LoVo (cell line): ENCODE data around the gene MND1.
"Not testable (repeated sequence)": the region's sequence is repeated elsewhere in the genome, so short reads cannot be mapped to it uniquely, and the experiment has no call there.

Source experiments
- DNase-seq: peaks from one replicate; pipeline ENCODE4 v3.0.0-alpha.2; 2016; ENCODE audit warnings: low spot score

The MND1 gene

DNA sequence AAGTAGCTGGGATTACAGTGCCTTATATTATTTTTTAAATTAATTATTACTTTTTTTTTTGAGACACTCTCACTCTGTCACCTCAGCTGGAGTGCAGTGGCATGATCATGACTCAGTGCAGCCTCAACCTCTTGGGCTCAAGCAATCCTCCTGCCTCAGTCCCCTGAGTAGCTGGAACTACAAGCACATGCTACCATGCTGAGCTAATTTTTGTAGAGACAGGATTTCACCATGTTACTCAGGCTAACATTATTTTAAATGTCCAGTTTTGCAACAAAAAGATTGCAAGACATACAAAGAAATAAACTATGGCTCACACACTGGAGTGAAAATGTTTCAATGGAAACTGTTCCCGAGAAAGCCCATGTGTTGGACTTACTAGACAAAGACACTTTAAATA, 59.2 kb downstream of the MND1 start:
- DNase-seq, result no peak

DNA sequence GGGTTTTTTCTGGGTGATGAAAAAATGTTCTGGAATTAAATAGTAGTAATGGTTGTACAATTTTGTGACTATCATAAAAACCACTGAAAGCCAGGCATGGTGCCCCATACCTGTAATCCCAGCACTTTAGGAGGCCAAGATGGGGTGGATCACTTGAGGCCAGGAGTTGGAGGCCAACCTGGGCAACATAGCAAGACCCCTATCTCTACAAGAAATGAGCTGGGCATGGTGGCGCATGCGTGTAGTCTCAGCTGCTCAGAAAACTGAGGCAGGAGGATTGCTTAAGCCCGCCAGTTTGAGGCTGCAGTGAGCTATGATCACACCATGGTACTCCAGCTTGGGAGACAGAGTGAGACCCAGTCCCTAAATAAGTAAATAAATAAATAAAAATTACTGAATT, 63.4 kb downstream of the MND1 start:
- no peak for DNase-seq

GRCh38 chr4:153408932-153409331, 64.4 kb downstream of the MND1 start:
- DNase-seq, result no peak

- no peak for DNase-seq
These were observed 64.9 kb downstream of the MND1 start for GRCh38 chr4:153409412-153409811.

DNA sequence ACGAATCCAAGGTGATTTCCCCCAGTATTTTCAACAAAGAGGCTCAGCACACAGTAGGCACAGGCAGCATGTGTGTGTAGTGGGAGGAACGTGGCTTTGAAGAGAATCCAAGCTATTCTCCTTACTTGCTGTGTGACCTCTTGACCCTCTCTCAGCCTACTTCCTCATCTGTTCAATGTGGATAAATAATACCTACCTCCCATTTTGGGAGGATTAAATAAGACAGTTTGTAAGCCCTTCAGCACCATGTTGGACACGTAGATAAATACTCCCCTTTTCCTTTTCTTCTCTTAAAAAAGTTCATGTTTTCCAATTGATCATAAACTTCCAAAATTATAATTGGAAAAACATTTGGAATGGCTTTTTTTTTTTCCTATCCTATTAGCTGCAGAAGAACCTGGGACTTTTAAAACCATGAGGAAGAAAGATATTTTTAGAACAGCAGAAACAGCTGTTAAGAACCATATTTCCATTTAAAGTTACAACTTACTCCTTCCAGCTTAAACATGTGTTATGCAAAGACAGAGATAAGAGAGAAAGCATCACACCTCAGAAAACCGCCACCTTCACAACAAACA, 65.5 kb downstream of the MND1 start:
- no peak for DNase-seq

- no peak for DNase-seq
These were observed 69.4 kb downstream of the MND1 start for GRCh38 chr4:153413842-153414241.

DNA sequence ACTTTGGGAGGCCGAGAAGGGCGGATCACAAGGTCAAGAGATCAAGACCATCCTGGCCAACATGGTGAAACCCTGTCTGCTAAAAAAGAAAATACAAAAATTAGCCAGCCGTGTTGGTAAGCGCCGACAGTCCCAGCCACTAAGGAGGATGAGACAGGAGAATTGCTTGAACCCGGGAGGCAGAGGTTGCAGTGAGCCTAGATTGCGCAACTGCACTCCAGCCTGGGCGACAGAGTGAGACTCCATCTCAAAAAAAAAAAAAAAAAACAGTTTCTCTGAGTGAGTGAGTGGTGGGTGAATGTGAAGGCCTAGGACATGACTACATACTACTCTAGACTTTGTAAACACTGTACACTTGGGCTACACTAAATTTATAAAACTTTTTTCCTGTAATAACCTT, 72.0 kb downstream of the MND1 start:
- not testable (repeated sequence) for DNase-seq

- no peak for DNase-seq
These were observed 73.6 kb downstream of the MND1 start for GRCh38 chr4:153418121-153418520.

- no peak for DNase-seq
These were observed 74.1 kb downstream of the MND1 start for GRCh38 chr4:153418558-153418957.

DNA sequence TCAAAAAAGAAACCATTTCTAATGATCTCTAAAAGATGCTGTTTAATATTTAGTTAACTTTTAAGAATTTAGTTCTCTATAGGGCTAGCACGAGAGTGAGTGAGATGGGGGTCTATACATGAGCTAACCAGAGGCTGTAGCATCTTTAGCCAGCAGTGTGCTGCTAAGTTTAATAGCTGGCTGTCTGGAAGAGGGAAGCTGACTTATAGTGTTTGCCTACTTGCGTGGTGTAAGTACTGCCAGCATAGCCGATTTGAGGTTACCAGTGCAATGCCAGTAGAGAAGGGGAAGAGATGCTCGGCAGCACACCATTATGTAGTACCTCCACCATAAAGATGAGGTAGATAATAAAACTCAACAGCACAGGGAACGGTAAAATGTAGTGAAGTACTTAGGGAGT, 74.5 kb downstream of the MND1 start:
- no peak for DNase-seq

DNA sequence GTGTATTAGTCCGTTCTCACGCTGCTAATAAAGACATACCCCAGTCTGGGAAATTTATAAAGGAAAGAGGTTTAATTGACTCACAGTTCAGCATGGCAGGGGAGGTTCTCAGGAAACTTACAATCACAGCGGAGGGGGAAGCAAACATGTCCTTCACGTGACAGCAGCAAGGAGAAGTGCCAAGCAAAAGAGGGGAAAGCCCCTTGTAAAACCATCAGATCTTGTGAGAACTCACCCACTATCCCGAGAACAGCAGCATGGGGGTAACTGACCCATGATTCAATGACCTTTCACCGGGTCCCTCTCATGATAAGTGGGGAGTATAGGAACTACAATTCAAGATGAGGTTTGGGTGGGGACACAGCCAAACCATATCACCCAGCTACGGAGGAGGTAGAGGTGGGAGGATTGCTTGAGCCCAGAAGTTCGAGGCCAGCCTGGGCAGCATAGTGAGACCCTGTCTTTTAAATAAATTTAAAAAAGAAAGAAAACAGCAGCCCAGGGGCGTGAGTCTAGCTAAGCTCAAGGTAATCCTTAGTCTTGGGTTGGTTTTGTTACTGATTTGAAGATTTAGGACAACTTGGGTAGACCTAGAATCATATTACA, 75.3 kb downstream of the MND1 start:
- no peak for DNase-seq

DNA sequence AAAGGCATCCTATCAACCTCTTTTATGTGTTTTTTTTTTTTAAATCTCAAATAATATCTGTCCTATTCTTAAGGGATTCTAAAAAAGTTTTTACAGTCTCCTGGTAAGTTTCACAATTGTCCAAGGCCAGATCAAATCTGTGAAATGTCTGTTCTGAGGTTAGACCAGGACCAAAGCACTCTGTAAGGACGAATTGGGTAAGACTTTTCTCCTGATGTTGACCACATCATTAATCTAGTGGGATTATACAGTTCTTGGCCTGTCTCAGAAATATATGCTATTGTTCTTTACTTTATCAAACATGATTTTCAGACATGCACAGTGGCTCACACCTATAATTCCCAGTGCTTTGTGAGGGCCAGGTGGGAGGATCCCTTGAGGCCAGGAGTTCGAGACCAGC, 75.9 kb downstream of the MND1 start:
- DNase-seq, result no peak

- no peak for DNase-seq
These were observed 77.5 kb downstream of the MND1 start for GRCh38 chr4:153421941-153422340.

GRCh38 chr4:153426207-153426885, 81.9 kb downstream of the MND1 start:
- DNase-seq, result no peak

GRCh38 chr4:153427363-153428071, 83.0 kb downstream of the MND1 start:
- no peak for DNase-seq

GRCh38 chr4:153428941-153429475, 84.5 kb downstream of the MND1 start:
- DNase-seq, result no peak

- DNase-seq, result peak; percentile 57
These were observed 88.7 kb downstream of the MND1 start for GRCh38 chr4:153432965-153433753.

- DNase-seq, result no peak
These were observed 89.2 kb downstream of the MND1 start for GRCh38 chr4:153433754-153434105.

DNA sequence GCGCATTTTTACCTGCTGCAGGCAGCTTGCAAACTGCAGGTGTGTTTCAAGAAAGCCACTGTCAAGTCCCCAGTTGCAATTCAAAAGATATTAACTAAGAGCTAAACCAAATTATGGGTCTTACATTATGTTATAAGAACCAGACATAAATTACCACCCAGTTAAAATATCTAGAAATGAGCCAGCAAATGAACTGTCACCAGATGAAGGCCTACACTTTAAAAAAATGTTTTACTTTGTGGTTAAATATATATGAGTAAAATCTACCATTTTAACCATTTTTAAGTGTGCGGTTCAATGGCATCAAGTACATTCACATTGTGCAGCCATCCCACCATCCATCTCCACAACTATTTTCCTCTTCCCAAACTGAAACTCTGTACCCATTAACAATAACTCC, 89.7 kb downstream of the MND1 start:
- no peak for DNase-seq

DNA sequence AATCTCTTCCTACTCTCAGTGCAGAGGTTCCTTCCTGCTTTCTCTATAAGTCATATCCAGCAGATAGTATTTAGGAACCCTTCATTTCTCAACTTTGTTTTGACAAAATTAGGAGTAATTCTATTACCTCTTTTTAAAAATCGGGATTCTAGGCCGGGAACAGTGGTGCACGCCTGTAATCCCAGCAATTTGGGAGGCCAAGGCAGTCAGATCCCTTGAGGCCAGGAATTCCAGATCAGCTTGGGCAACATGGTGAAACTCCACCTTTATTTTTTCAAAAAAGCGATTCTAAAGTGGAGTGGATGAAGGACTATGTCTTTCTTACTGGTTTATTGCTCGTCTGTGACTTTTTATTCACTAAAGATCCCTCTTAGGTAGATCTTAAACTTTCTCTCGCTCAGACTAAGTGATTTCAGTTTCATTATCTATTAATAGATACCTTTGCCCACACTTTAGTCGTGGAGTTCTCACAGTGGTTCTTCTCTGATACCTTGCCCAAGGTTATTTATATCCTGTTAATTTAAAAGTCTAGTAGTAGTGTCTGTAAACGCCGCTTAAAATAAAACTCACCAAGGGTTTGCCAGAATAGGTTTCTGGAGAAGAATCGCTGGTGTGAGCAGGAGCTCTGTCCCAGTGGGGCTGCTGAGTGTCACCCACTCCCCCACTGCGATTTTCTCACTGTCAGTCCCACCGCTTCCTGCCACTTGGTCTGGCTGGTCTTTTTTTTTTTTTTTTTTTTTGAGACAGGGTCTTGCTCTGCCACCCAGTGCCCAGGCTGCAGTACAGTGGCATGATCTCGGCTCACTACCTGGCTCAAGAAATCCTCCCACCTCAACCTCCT, 94.6 kb downstream of the MND1 start:
- DNase-seq, result no peak

DNA sequence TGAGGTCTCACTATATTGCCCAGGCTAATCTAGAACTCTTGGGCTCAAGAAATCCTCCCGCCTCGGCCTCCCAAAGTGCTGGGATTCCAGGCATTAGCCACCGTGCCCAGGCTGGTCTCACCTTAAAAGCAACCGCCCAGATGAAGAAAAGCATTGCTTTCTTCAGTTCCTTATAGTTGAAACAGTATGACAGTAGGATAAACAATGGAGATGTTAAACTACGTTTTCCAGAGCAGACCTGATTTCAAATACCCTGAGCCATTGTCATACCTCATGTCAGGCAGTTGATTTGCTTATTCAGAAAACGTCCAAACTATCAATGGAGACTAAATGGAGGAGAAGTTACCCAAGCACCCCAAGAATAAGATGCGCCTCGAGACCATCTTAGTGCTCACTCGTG, 95.3 kb downstream of the MND1 start:
- DNase-seq, result no peak
